Lung (tissue), 12 donors: Measurements from ENCODE around the gene CRYAB. TPM values are rescaled to one million over a fixed set of nuclear protein-coding genes. Genes with fewer than 3 reads are reported as not detected.

Experiments used
- ATAC-seq: fragments of 200-7000 bp; cut with Tn5 transposase; one replicate; pipeline ENCODE4 v1.9.1; 2020; ENCODE audit warnings: moderate number of reproducible peaks; ENCODE audit not compliant: insufficient read depth, low FRiP score
- DNase-seq, 3 donors: peaks; one replicate each; pipeline ENCODE4 v3.0.0-alpha.2; 2013 to 2017
- H3K27ac ChIP-seq, 2 donors: one replicate each; pipeline ENCODE4 v1.5.1; 2013; ENCODE audit warnings: mild to moderate bottlenecking in 2 of 2, moderate library complexity in 2 of 2, control low read depth in 1 of 2, inconsistent platforms in 1 of 2, low read depth in 1 of 2, low read length in 1 of 2
- H3K27me3 ChIP-seq, 3 donors: one replicate each; pipeline ENCODE4 v1.5.1; 2013; ENCODE audit warnings: low read length in 2 of 3; ENCODE audit not compliant: control insufficient read depth in 3 of 3, insufficient read depth in 3 of 3
- H3K36me3 ChIP-seq, 4 donors: one replicate each; pipeline ENCODE4 v1.5.1; 2013; ENCODE audit warnings: low read length in 4 of 4, mild to moderate bottlenecking in 1 of 4, moderate library complexity in 1 of 4; ENCODE audit not compliant: control insufficient read depth in 4 of 4, insufficient read depth in 4 of 4
- H3K4me1 ChIP-seq, 5 donors: one replicate each; pipeline ENCODE4 v1.5.1; 2013; ENCODE audit warnings: low read length in 5 of 5, mild to moderate bottlenecking in 2 of 5, moderate library complexity in 1 of 5; ENCODE audit not compliant: control insufficient read depth in 5 of 5, insufficient read depth in 5 of 5
- H3K4me3 ChIP-seq: one replicate; pipeline ENCODE4 v1.5.1; 2013; ENCODE audit warnings: mild to moderate bottlenecking, control low read depth, moderate library complexity
- H3K9ac ChIP-seq, 2 donors: one replicate each; pipeline ENCODE4 v1.5.1; 2013; ENCODE audit warnings: low read length in 2 of 2, control low read depth in 1 of 2; ENCODE audit not compliant: insufficient read depth in 1 of 2
- H3K9me3 ChIP-seq, 4 donors: one replicate each; pipeline ENCODE4 v1.5.1; 2013; ENCODE audit warnings: low read length in 3 of 4, mild to moderate bottlenecking in 1 of 4, moderate library complexity in 1 of 4; ENCODE audit not compliant: control insufficient read depth in 4 of 4, insufficient read depth in 3 of 4
- CTCF ChIP-seq: IDR thresholded peaks from 2 replicates; pipeline ENCODE4 v1.5.1; 2012; ENCODE audit warnings: mild to moderate bottlenecking; ENCODE audit errors: control extremely low read depth, extremely low read depth
- WGBS, 2 donors: extraction: QIAGEN DNeasy Blood & Tissue Kit; methylation state at CpG; one replicate each; pipeline ENCODE4 v1.1.7; 2013; 5-methylcytosine and 5-hydroxymethylcytosine counted together
- polyA plus RNA-seq, 2 donors: library from polyadenylated mRNA; stranded (reverse); fragments of 200-250 nt; gene quantifications; one replicate each; pipeline ENCODE4 v1.2.1, GENCODE V29; 2013
- total RNA-seq, 2 donors: library from RNA; depleted of rRNA in 1 of 2; stranded (reverse); fragments of >200 nt in 1 of 2; gene quantifications; one replicate each; pipeline ENCODE4 v1.2.1, GENCODE V29; 2014 to 2021
- donor health status: control.
- donor health status: control.
- donor health status: Bipolar disorder and iron deficiency.
- donor health status: healthy.
- donor health status: DM: yes; HTN: yes; CAD: no.

Gene CRYAB
- total and polyA plus RNA-seq, 4 donors, result 12.0 to 73.0 (median 60.8) TPM

- H3K9me3 ChIP-seq, result no peaks in the 10 kb centered on the region
- H3K9ac ChIP-seq, result no peak overlapping the region
- WGBS, 2 donors, result 92 to 93% methylated on average over 3 of the region's 3 CpGs
Measured at GRCh38 chr11:111917788-111918187, 6.2 kb upstream of the CRYAB start.

GRCh38 chr11:111917312-111917711, 5.7 kb upstream of the CRYAB start:
- peaks cover 0 to 20% (median 5%) of the 10 kb centered on the region in 5 donors for H3K4me1 ChIP-seq
- H3K27me3 ChIP-seq, result no peaks in the 10 kb centered on the region
- 95% methylated on average over 2 of the region's 2 CpGs for WGBS, 2 donors
- no peaks in the 10 kb centered on the region for H3K9me3 ChIP-seq
- no peak overlapping the region for H3K27ac ChIP-seq
- H3K36me3 ChIP-seq, result no peaks in the 10 kb centered on the region
- no peak for TF ChIP-seq CTCF
- no peak overlapping the region for H3K9ac ChIP-seq
- ATAC-seq (no peak), DNase-seq (no peak)
- H3K4me3 ChIP-seq, result no peak overlapping the region

More at GRCh38 chr11:111917788-111918187, 6.2 kb upstream of the CRYAB start:
- ATAC-seq (no peak), DNase-seq (no peak)
- H3K4me3 ChIP-seq, result no peak overlapping the region
- H3K36me3 ChIP-seq, result no peaks in the 10 kb centered on the region
- no peak for TF ChIP-seq CTCF
- no peaks in the 10 kb centered on the region for H3K27me3 ChIP-seq
- H3K4me1 ChIP-seq, result peaks cover 0 to 25% (median 6%) of the 10 kb centered on the region in 5 donors
- no peak overlapping the region for H3K27ac ChIP-seq

- no peaks in the 10 kb centered on the region for H3K9me3 ChIP-seq
- ATAC-seq, result no peak
- no peak overlapping the region for H3K9ac ChIP-seq
- DNase-seq, result no peak
- no peak overlapping the region for H3K27ac ChIP-seq
- H3K4me3 ChIP-seq, result no peak overlapping the region
- H3K27me3 ChIP-seq, result no peaks in the 10 kb centered on the region
- no peaks in the 10 kb centered on the region for H3K36me3 ChIP-seq
- no peak for TF ChIP-seq CTCF
- 94 to 96% methylated on average over 1 of the region's 1 CpG for WGBS, 2 donors
- peaks cover 0 to 23% (median 6%) of the 10 kb centered on the region in 5 donors for H3K4me1 ChIP-seq
Measured at GRCh38 chr11:111916768-111917167, 5.2 kb upstream of the CRYAB start.

GRCh38 chr11:111913997-111914396, 2.4 kb upstream of the CRYAB start:
- Histone ChIP-seq H3K27ac (peak overlapping the region; percentile 52 to 88), H3K36me3 (peaks cover 0 to 6% (median 0%) of the 10 kb centered on the region in 4 donors), H3K27me3 (no peaks in the 10 kb centered on the region), H3K9ac (peak overlapping the region in 1 of 2 donors; percentile 71), H3K4me3 (no peak overlapping the region), H3K9me3 (no peaks in the 10 kb centered on the region), H3K4me1 (peaks cover 0 to 32% (median 11%) of the 10 kb centered on the region in 5 donors)
- WGBS, 2 donors, result 48 to 70% methylated on average over 4 of the region's 4 CpGs
- peak; percentile 80 to 89 (median 87) for DNase-seq
- no peak for TF ChIP-seq CTCF
- ATAC-seq, result no peak
